Adrenal gland (tissue), 12 donors: ENCODE results near the gene TNKS1BP1. TPM values are rescaled to one million over a fixed set of nuclear protein-coding genes. Genes with fewer than 3 reads are reported as not detected.
A peak's percentile ranks its signal among the peaks of the same experiment; 100 is the strongest.

Experiments used
- DNase-seq, 7 donors: peaks; one replicate each; pipeline ENCODE4 v3.0.0-alpha.2; 2019 to 2020
- H3K27ac ChIP-seq, 5 donors: fragments of 200-600 bp; sonication (generic) in 4 of 5; 1 replicate in 3 of 5; 2 replicates in 2 of 5; pipeline versions ENCODE4 v1.5.1 to v1.8.0; 2016 to 2020; ENCODE audit warnings: mild to moderate bottlenecking in 1 of 5
- H3K27me3 ChIP-seq: fragments of 200-600 bp; 2 replicates; pipeline ENCODE4 v1.8.0; 2021
- H3K36me3 ChIP-seq, 2 donors: fragments of 200-600 bp; replicated peaks in 1 of 2; 1 replicate in 1 of 2; 2 replicates in 1 of 2; pipeline versions ENCODE4 v1.5.1 to v1.8.0; 2018 to 2022
- H3K4me1 ChIP-seq, 2 donors: fragments of 200-600 bp; replicated peaks in 1 of 2; 1 replicate in 1 of 2; 2 replicates in 1 of 2; pipeline versions ENCODE4 v1.5.1 to v1.8.0; 2018 to 2021
- H3K4me3 ChIP-seq, 4 donors: fragments of 200-600 bp; sonication (generic) in 3 of 4; one replicate each; pipeline ENCODE4 v1.5.1; 2016 to 2018
- H3K9me3 ChIP-seq, 3 donors: fragments of 200-600 bp; sonication (generic) in 1 of 3; replicated peaks in 1 of 3; 1 replicate in 2 of 3; 2 replicates in 1 of 3; pipeline versions ENCODE4 v1.5.1 to v1.8.0; 2016 to 2021
- POLR2A ChIP-seq, 2 donors: fragments of 450-650 bp; IDR thresholded peaks; one replicate each; pipeline ENCODE4 v1.6.1; 2017; ENCODE audit warnings: antibody characterized with exemption in 2 of 2, mild to moderate bottlenecking in 2 of 2, moderate library complexity in 1 of 2
- WGBS, 4 donors: extraction: QIAGEN DNeasy Blood & Tissue Kit in 2 of 4; methylation state at CpG; one replicate each; pipeline versions ENCODE4 v1.1.5 to v1.1.7; 2013 to 2017; 5-methylcytosine and 5-hydroxymethylcytosine counted together
- intact Hi-C, 2 donors: fragments of 100-400 bp; cut with DNase I; formaldehyde crosslinking; loops; one replicate each; pipeline versions ENCODE4 v1.14.1 to v1.15.0; 2022 to 2023
- polyA plus RNA-seq, 3 donors: library from polyadenylated mRNA; stranded (reverse); fragments of 200-250 nt in 2 of 3; fragments of 350-450 nt in 1 of 3; fragmentation: Illumina TruSeq in 1 of 3; extraction: RNeasy Lipid Tissue Mini Kit (QIAGEN cat#74804) in 1 of 3; gene quantifications; one replicate each; pipeline ENCODE4 v1.2.3, GENCODE V29; 2013 to 2014
- total RNA-seq, 9 donors: library from RNA; depleted of rRNA in 4 of 9; stranded (reverse); fragments of >200 nt in 4 of 9; fragments of 120-200 nt in 1 of 9; fragmentation: NEBNext Ultra II Directional in 1 of 9; extraction: Animal tissue kit (Norgen Biotek cat#: 25700) in 1 of 9; gene quantifications; one replicate each; pipeline versions ENCODE4 v1.1.0 to v1.2.4, GENCODE V29; 2013 to 2023
- TF ChIP-seq, protein P1 (sequence below), 6 experiments: fragments of 450-650 bp in 4 of 6; fragments of 200-600 bp in 2 of 6; sonication (generic) in 1 of 6; IDR thresholded peaks; 1 replicate in 5 of 6; 2 replicates in 1 of 6; pipeline versions ENCODE4 v1.5.1 to v1.8.0; 2016 to 2021; ENCODE audit warnings: antibody characterized with exemption in 6 of 6, mild to moderate bottlenecking in 2 of 6, moderate library complexity in 1 of 6
- donor health status: healthy with polysubstance abuse.
- donor health status: Bipolar disorder and iron deficiency.
- donor health status: DM: yes; HTN: yes; CAD: no.
- donor health status: DM: no; HTN: no; CAD: no.
- donor health status: DM: no; HTN: no; CAD: no.
- donor health status: DM: yes; HTN: yes; CAD: no.

TNKS1BP1 gene
- total and polyA plus RNA-seq, 12 donors, result 24.5 to 338 (median 140) TPM

DNA sequence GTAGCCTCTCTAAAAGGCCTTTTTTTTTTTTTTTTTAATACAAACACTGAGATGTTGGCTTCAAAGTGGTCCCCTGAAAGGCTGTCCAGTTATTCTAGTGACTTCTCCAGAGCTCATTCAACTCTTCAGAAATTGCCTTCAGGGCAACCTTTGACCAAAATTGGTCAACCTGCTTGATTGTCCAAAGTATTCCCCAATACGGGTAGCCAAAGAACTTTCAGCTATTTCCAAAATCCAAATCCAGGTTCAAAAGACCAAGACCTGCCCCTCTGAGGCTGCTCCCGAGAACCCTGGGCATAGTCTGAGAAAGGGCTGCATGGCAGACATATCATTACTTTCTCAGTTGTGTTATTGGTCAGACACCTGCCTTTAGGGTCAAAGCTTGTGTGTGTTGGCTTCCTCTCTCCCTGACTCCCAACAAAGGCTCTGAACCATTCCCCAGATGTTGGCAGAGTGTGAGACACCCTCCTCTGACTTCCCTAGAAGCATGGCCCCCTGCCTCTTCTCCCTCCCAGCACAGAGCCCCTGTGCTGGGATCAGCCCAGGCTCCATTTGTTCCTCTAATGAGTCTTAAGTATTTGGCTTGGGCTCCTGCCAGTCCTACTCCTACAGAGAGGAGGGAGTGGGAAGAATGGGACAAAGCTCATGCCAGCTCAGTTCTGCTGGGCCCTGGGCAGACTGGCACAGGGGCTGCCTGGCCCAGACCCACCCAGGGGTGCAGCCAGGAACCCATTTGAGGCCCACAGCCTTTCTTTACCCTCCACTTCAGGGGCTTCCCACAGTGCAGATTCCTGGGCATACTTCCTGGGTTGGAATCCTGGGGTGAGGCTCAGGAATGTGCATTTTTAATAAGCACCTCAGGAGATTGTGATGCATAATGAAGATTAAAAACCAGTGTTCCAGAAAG lies 30.3 kb downstream of the TNKS1BP1 start:
- 72 to 96% (median 80%) methylated on average over 2 of the region's 2 CpGs for WGBS, 4 donors
- Histone ChIP-seq H3K27ac (peak overlapping the region in 1 of 5 donors; percentile 63), H3K4me1 (peaks cover 0 to 11% of the 10 kb centered on the region in 2 donors), H3K9me3 (no peaks in the 10 kb centered on the region), H3K27me3 (no peaks in the 10 kb centered on the region), H3K4me3 (no peak overlapping the region), H3K36me3 (peaks cover 0 to 12% of the 10 kb centered on the region in 2 donors)
- DNase-seq, result peak in 1 of 7 donors; percentile 22
- TF ChIP-seq, protein P1, sequence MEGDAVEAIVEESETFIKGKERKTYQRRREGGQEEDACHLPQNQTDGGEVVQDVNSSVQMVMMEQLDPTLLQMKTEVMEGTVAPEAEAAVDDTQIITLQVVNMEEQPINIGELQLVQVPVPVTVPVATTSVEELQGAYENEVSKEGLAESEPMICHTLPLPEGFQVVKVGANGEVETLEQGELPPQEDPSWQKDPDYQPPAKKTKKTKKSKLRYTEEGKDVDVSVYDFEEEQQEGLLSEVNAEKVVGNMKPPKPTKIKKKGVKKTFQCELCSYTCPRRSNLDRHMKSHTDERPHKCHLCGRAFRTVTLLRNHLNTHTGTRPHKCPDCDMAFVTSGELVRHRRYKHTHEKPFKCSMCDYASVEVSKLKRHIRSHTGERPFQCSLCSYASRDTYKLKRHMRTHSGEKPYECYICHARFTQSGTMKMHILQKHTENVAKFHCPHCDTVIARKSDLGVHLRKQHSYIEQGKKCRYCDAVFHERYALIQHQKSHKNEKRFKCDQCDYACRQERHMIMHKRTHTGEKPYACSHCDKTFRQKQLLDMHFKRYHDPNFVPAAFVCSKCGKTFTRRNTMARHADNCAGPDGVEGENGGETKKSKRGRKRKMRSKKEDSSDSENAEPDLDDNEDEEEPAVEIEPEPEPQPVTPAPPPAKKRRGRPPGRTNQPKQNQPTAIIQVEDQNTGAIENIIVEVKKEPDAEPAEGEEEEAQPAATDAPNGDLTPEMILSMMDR (IDR thresholded peaks at IDR 0.05), result no peak
- TF ChIP-seq POLR2A (IDR thresholded peaks at IDR 0.05), result no peak
- intact Hi-C loops, result no loop called here

DNA sequence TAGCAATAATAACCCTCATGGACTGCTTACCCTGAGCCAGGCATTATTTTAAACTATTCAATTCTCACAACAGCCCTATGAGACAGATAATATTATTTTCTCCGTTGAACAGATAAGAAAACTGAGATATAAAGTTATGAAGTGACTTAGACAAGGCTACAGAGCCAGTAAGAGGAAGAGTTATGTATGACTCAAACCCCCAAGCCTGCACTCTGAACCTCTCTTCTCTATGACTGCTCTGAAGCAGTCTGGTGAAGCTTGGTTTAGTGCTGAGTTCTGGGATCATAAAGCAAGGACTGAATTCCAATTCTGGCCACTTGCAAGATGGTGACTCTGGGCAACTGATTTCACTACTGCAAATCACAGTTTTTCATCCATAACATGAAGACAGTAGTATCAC lies 34.5 kb downstream of the TNKS1BP1 start:
- Histone ChIP-seq H3K4me3 (no peak overlapping the region), H3K27ac (no peak overlapping the region), H3K36me3 (no peaks in the 10 kb centered on the region), H3K4me1 (peaks cover 0 to 13% of the 10 kb centered on the region in 2 donors), H3K27me3 (no peaks in the 10 kb centered on the region), H3K9me3 (no peaks in the 10 kb centered on the region)
- TF ChIP-seq POLR2A (IDR thresholded peaks at IDR 0.05), result no peak
- TF ChIP-seq, protein P1 (IDR thresholded peaks at IDR 0.05), result no peak
- 23 to 52% (median 28%) methylated on average over 1 of the region's 1 CpG for WGBS, 4 donors
- intact Hi-C loops, result no loop called here
- DNase-seq, result peak in 1 of 7 donors; percentile 19

DNA sequence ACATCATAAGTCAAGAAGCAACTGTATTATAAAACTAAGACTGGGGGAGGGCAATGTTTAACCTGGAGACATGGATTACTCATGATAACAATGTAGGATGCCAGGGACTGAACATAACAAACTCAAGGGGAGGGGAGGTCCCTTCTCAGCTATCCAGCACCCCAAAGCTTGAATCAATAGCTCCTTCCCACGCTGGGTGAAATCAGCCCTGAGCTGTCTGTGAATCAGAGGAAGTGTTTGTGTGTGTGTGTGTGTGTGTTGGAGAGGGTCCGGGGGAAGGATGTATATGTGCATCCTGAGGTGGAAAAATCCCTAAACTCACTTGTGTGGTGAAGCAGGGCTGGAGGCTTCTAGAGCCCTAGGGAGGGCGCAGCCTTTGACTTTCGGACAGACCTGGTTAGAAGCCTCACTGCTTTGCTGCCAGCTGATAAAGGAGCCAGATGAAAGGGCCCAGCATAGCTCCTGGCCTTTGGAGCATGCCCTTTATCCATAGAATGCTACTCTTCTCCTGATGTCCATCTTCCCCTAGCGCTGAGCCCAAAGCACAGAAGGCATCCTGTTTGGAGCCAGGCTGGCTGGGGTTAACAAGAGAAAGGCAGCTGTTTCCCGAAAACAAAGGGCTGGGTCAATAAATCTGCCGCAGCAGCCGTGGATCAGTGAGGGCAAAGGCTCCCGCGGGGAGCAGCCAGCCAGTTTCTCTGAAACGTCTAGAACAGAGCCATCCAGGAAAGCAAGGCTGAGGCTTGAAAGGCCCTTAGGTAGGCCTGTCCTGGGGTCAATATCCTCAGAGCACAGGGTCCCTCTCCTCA lies 35.8 kb downstream of the TNKS1BP1 start:
- TF ChIP-seq POLR2A (IDR thresholded peaks at IDR 0.05), result no peak
- DNase-seq, result peak in 1 of 7 donors; percentile 25
- H3K9me3 ChIP-seq, result no peaks in the 10 kb centered on the region
- intact Hi-C loops, result no loop called here
- H3K27ac ChIP-seq, result peak overlapping the region in 1 of 5 donors; percentile 63
- H3K4me1 ChIP-seq, result peaks cover 0 to 13% of the 10 kb centered on the region in 2 donors
- 47 to 54% (median 52%) methylated on average over 11 of the region's 11 CpGs for WGBS, 4 donors
- no peaks in the 10 kb centered on the region for H3K36me3 ChIP-seq
- no peaks in the 10 kb centered on the region for H3K27me3 ChIP-seq
- H3K4me3 ChIP-seq, result no peak overlapping the region

DNA sequence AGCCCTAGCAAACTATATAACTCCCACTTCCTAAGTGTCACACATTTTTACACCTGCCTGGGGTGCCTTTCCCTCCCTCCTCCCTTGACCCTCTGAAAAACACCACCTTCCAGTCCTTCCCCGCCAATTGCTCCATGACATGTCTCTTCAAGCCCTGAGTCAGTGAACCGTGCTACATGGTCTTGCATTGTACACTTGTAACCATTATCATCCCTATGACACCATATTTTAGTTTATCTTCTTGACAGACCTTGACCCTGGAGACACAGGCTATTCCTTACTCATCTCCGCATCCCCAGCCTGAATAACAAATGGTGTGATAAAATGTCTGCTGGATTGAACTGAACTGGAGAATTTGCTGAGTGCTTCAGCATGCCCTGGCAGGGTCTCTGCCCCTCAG lies 36.9 kb downstream of the TNKS1BP1 start:
- intact Hi-C loops, result no loop called here
- H3K9me3 ChIP-seq, result no peaks in the 10 kb centered on the region
- TF ChIP-seq POLR2A (IDR thresholded peaks at IDR 0.05), result no peak
- DNase-seq, result peak in 1 of 7 donors; percentile 64
- 47 to 63% (median 54%) methylated on average over 3 of the region's 3 CpGs for WGBS, 4 donors
- no peaks in the 10 kb centered on the region for H3K36me3 ChIP-seq
- peaks cover 0 to 13% of the 10 kb centered on the region in 2 donors for H3K4me1 ChIP-seq
- H3K27me3 ChIP-seq, result no peaks in the 10 kb centered on the region
- H3K27ac ChIP-seq, result no peak overlapping the region
- no peak overlapping the region for H3K4me3 ChIP-seq
